Measurements from ENCODE around the gene HEMK1. TPM values are rescaled to one million over a fixed set of nuclear protein-coding genes. Genes with fewer than 3 reads are reported as not detected.

HEMK1 gene
- total and polyA plus RNA-seq, 2 donors (not counting 1 experiment from before 2014, with no cell fraction given): 34.2 to 43.0 TPM

DNA sequence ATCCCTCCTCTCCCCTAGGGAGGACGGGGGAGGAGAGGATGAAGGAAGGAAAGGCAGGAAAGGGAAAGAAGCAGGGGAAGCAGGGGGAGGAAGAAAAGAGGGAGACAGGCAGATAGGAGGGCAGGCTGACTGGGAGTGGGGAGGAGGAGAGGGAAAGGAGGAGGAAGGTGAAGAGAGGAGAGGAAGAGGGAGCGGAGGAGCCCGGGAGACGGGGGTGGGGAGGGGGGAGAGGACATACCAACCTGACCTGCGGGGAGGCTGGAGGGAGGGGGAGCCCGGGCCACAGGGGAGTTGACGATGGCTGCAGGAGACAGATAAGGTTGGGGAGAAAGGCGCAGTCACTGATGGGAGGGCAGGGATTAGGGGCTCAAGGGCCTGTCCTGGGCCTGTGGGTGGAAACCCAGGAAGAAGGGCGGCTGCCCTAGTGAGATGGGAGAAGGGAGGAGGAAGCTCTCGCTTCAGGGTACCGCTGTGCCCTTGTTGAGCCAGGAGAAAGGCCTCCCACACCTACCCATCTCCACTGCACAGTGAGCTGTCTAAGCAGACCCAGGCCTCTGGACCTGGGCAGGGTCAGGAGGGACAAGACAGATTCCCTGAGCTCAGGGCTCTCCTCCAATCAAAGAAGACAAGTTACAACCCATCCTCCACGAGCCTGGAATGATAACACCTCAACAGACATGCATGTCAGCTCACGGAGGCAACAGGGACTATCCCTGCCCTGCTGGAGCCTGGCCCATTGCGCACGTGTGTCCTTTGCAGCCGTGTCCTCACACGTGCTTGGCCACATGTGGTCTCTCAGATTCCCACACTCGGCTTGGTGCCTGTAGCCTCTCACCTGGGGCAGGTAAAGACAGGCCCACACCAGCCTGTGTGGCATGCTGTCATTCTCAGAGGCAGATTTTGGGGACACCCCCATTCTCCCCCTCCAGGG is 29.7 kb upstream of the HEMK1 start:
- no peak overlapping the region for H3K27ac Mint-ChIP-seq
- Histone ChIP-seq H3K27me3 (replicated peaks in 1 of 4; ENCODE audit: control extremely low read depth in 1 of 4, control insufficient read depth in 3 of 4, insufficient read depth in 4 of 4, low read length in 3 of 4) (peaks cover 0 to 13% (median 0%) of the 10 kb centered on the region in 4 experiments), H3K79me2 (ENCODE audit: control insufficient read depth, insufficient read depth, low read length) (no peaks in the 10 kb centered on the region), H3K4me3 (ENCODE audit: control extremely low read depth in 1 of 5, extremely low read depth in 1 of 5, insufficient read depth in 1 of 5, low read depth in 2 of 5, low read length in 4 of 5) (no peak overlapping the region), H3K9ac (ENCODE audit: low read length) (no peak overlapping the region), H3K27ac (ENCODE audit: low read length in 2 of 2) (no peak overlapping the region), H3K4me2 (replicated peaks; ENCODE audit: low read depth, low read length, poor library complexity, severe bottlenecking) (no peak overlapping the region), H3K9me3 (ENCODE audit: control extremely low read depth in 1 of 3, control insufficient read depth in 2 of 3, insufficient read depth in 1 of 3, low read length in 2 of 3) (peaks cover 0 to 4% (median 0%) of the 10 kb centered on the region in 3 donors), H4K20me1 (ENCODE audit: control insufficient read depth, insufficient read depth, low read length, poor library complexity, severe bottlenecking) (no peaks in the 10 kb centered on the region), H3K4me1 (ENCODE audit: control insufficient read depth in 2 of 2, insufficient read depth in 2 of 2, low read length in 2 of 2) (no peaks in the 10 kb centered on the region), H3K36me3 (replicated peaks in 1 of 2; ENCODE audit: control extremely low read depth in 1 of 2, control insufficient read depth in 1 of 2, extremely low read depth in 1 of 2, insufficient read depth in 2 of 2, low read length in 1 of 2) (no peaks in the 10 kb centered on the region), H2AFZ (ENCODE audit: insufficient read depth, low read depth, low read length, poor library complexity, severe bottlenecking) (no peak overlapping the region)
- H3K9me3 Mint-ChIP-seq (ENCODE audit: insufficient read depth): no peaks in the 10 kb centered on the region
- ChIA-PET CTCF (interaction anchor here (0.9 to 5.8 kb wide), 4 partner anchors 10 to 191 kb away, joined by 3 to 104 read pairs (median 8); partner anchors contain the start of genes CYB561D2 and NPRL2), POLR2A (no interaction called here)
- no peak for TF ChIP-seq EZH2 (IDR thresholded peaks at IDR 0.05; ENCODE audit: borderline replicate concordance, insufficient read depth, low read depth, low read length, poor library complexity, severe bottlenecking)
- TF ChIP-seq, protein P1, sequence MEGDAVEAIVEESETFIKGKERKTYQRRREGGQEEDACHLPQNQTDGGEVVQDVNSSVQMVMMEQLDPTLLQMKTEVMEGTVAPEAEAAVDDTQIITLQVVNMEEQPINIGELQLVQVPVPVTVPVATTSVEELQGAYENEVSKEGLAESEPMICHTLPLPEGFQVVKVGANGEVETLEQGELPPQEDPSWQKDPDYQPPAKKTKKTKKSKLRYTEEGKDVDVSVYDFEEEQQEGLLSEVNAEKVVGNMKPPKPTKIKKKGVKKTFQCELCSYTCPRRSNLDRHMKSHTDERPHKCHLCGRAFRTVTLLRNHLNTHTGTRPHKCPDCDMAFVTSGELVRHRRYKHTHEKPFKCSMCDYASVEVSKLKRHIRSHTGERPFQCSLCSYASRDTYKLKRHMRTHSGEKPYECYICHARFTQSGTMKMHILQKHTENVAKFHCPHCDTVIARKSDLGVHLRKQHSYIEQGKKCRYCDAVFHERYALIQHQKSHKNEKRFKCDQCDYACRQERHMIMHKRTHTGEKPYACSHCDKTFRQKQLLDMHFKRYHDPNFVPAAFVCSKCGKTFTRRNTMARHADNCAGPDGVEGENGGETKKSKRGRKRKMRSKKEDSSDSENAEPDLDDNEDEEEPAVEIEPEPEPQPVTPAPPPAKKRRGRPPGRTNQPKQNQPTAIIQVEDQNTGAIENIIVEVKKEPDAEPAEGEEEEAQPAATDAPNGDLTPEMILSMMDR (IDR thresholded peaks at IDR 0.05): no peak
- intact Hi-C loops (cut with micrococcal nuclease): no loop called here
- ATAC-seq (ENCODE audit: low read depth) (no peak), DNase-seq (no peak)
- H3K27me3 Mint-ChIP-seq: peaks cover 35% of the 10 kb centered on the region
- no peaks in the 10 kb centered on the region for H3K4me1 Mint-ChIP-seq
- WGBS (ENCODE audit: insufficient coverage): 56% methylated on average over 14 of the region's 18 CpGs
- no peak overlapping the region for H3K4me3 Mint-ChIP-seq

Data from B cell (primary cell).